Ectodermal cell (in vitro differentiated cells): ENCODE results near the gene YEATS2.

Source experiments
- H3K27ac ChIP-seq: 2 replicates; pipeline ENCODE4 v1.7.0; 2013; ENCODE audit warnings: mild to moderate bottlenecking, low read depth, low read length; ENCODE audit not compliant: insufficient read depth, poor library complexity, severe bottlenecking
- H3K27me3 ChIP-seq: 2 replicates; pipeline ENCODE4 v1.7.0; 2013; ENCODE audit warnings: mild to moderate bottlenecking, low read length; ENCODE audit not compliant: insufficient read depth, control insufficient read depth, poor library complexity, severe bottlenecking
- H3K36me3 ChIP-seq: one replicate; pipeline ENCODE4 v1.7.0; 2013; ENCODE audit warnings: low read length; ENCODE audit not compliant: control insufficient read depth, insufficient read depth
- H3K4me1 ChIP-seq: one replicate; pipeline ENCODE4 v1.7.0; 2013; ENCODE audit warnings: low read length; ENCODE audit not compliant: control insufficient read depth, insufficient read depth
- H3K4me3 ChIP-seq: 2 replicates; pipeline ENCODE4 v1.7.0; 2013; ENCODE audit warnings: low read depth, low read length, control low read depth; ENCODE audit not compliant: insufficient read depth
- H3K9me3 ChIP-seq: 2 replicates; pipeline ENCODE4 v1.7.0; 2013; ENCODE audit warnings: mild to moderate bottlenecking, low read length, moderate library complexity; ENCODE audit not compliant: control insufficient read depth
- WGBS, 2 experiments: methylation state at CpG; one replicate each; pipeline ENCODE4 v1.1.7; 2013; ENCODE audit warnings: missing lambda C conversion rate in 2 of 2; 5-methylcytosine and 5-hydroxymethylcytosine counted together

Gene YEATS2

GRCh38 chr3:183828538-183828870, 130.9 kb downstream of the YEATS2 start:
- Histone ChIP-seq H3K4me1 (peaks cover 5% of the 10 kb centered on the region), H3K36me3 (peaks cover 11% of the 10 kb centered on the region), H3K27me3 (peaks cover 13% of the 10 kb centered on the region), H3K4me3 (no peak overlapping the region), H3K9me3 (no peaks in the 10 kb centered on the region), H3K27ac (no peak overlapping the region)
- 92 to 95% methylated on average over 7 of the region's 7 CpGs for WGBS, 2 experiments

DNA sequence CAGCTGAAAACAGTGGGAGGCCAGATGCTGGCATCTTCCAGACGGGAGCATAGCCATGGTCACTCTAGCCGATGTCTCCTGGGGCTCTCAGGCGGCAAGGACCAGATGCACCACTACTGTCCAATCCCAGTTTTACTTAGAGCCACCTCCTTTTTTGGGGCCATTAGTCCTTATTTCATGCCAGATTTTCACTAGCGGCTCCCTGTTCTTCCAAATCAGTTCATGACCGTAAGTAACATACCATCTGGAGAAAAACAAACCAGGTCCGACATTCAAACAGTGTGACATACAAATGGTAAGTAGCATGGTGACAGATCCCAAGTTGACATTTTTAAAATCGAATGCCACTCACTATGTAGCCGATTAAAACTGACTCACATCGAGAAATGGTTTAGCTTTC, 131.9 kb downstream of the YEATS2 start:
- Histone ChIP-seq H3K27ac (no peak overlapping the region), H3K4me3 (no peak overlapping the region), H3K9me3 (no peaks in the 10 kb centered on the region), H3K4me1 (no peaks in the 10 kb centered on the region), H3K36me3 (peaks cover 18% of the 10 kb centered on the region), H3K27me3 (peaks cover 3% of the 10 kb centered on the region)
- WGBS, 2 experiments = 96 to 97% methylated on average over 8 to 9 of the region's 9 CpGs

DNA sequence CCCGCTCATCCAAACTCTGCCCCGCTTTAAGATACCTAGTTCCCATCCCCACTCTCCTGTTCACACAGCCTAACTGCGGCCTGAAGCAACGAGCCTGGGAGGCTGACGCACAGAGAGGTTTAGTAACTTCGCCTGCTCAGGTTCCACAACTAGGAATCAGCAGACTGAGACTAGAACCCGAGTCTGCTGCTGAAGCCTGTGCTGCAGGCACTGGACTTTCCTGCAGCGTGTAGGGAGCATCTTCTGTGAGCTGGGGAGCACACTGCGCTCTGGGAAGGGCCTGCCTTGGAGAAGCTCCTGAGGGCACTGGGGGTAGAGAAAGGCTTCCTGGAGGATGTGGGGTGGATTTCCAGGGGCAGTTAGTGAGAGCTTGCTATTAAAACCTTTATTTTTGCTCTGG, 132.6 kb downstream of the YEATS2 start:
- Histone ChIP-seq H3K9me3 (no peaks in the 10 kb centered on the region), H3K4me1 (no peaks in the 10 kb centered on the region), H3K27me3 (no peaks in the 10 kb centered on the region), H3K36me3 (peaks cover 19% of the 10 kb centered on the region), H3K27ac (no peak overlapping the region), H3K4me3 (no peak overlapping the region)
- WGBS, 2 experiments = 96% methylated on average over 9 of the region's 9 CpGs

DNA sequence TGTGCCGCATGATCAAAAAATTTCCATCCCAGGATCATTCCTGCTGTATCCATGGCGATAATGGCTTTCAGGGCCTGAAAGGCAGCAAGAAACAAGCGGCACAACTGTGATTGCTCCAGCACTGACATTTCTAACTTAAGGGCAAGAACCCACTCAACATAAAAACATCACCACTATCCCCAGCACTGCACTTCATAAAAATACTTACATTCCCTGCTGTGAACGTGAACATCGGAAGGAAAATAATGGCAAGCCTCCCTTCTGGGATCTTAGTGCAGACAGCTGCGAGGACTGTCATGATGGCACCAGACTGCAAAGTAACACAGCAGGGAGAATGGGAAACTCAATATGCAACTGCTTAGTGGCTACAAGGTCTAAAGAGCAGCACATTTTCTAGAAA, 135.9 kb downstream of the YEATS2 start:
- Histone ChIP-seq H3K4me3 (no peak overlapping the region), H3K27me3 (no peaks in the 10 kb centered on the region)

DNA sequence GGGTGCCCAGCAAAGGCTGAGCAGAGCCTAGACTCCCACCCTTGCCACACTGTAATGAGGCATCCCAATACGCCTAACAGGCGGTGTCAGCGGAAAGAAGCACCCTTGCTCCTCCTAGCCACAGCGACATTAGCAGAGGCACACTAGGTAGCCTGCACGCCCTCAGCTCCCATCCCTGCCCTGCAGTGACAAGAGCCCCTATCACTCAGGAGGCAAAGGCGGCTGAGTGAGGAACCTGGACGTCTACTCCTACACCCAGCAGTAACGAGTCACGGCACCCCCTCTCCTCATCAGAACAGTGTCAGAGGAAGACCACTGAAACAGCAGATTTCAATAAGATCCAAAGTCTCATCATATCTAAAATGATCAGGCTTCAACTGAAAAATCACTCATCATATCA, 139.8 kb downstream of the YEATS2 start:
- H3K27me3 ChIP-seq = no peaks in the 10 kb centered on the region
- WGBS, 2 experiments = 94 to 96% methylated on average over 9 of the region's 9 CpGs
- no peak overlapping the region for H3K27ac ChIP-seq
- H3K9me3 ChIP-seq = no peaks in the 10 kb centered on the region
- peaks cover 35% of the 10 kb centered on the region for H3K36me3 ChIP-seq
- no peak overlapping the region for H3K4me3 ChIP-seq
- no peaks in the 10 kb centered on the region for H3K4me1 ChIP-seq

More for the DNA sequence above, 135.9 kb downstream of the YEATS2 start:
- no peaks in the 10 kb centered on the region for H3K4me1 ChIP-seq
- 94 to 96% methylated on average over 6 of the region's 6 CpGs for WGBS, 2 experiments
- H3K27ac ChIP-seq = peak overlapping the region; percentile 44
- no peaks in the 10 kb centered on the region for H3K9me3 ChIP-seq
- H3K36me3 ChIP-seq = peaks cover 19% of the 10 kb centered on the region

DNA sequence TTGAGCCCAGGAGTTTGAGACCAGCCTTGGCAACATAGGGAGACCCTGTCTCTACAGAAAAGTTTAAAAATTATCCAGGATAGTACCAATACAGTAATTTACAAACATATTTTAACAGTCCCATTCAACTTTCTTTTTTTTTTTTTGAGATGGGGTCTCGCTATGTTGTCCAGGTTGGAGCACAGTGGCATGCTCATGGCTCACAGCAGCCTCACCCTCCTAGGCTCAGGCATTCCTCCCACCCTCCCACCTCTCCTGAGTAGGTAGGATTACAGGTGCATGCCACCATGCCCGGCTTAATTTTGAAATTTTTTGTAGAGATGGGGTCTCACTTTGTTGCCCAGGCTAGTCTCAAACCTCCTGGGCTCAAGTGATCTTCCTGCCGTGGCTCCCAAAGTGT, 140.3 kb downstream of the YEATS2 start:
- WGBS, 2 experiments = 78 to 82% methylated on average over 3 of the region's 3 CpGs
- H3K27ac ChIP-seq = no peak overlapping the region
- H3K4me1 ChIP-seq = no peaks in the 10 kb centered on the region
- no peaks in the 10 kb centered on the region for H3K9me3 ChIP-seq
- no peak overlapping the region for H3K4me3 ChIP-seq
- peaks cover 30% of the 10 kb centered on the region for H3K36me3 ChIP-seq
- no peaks in the 10 kb centered on the region for H3K27me3 ChIP-seq

- Histone ChIP-seq H3K4me3 (no peak overlapping the region), H3K27me3 (no peaks in the 10 kb centered on the region), H3K4me1 (no peaks in the 10 kb centered on the region), H3K9me3 (no peaks in the 10 kb centered on the region), H3K27ac (no peak overlapping the region), H3K36me3 (peaks cover 19% of the 10 kb centered on the region)
- WGBS, 2 experiments = 94 to 95% methylated on average over 3 to 4 of the region's 4 CpGs
These were observed 142.2 kb downstream of the YEATS2 start for GRCh38 chr3:183839751-183840150.

DNA sequence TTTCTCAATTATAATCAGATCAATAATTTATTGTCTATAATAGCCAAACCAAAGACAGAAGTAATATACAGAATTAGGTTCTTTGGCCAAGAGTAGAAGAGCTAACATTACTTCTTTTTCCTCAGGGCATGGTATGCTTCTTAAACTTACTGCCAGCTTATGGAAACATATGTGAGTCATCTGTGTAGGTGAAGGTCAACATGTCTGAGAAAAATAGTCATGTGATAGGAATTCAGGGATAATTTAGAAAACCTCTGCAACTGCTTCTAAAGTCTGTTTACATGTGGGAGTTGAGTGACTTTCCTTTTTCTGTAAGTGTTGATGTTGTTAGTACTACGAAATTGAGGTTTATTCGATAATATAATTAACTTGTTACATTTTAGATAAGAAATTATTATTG, 147.0 kb downstream of the YEATS2 start:
- Histone ChIP-seq H3K9me3 (no peaks in the 10 kb centered on the region), H3K4me1 (no peaks in the 10 kb centered on the region), H3K27ac (no peak overlapping the region), H3K27me3 (no peaks in the 10 kb centered on the region), H3K4me3 (no peak overlapping the region), H3K36me3 (peaks cover 12% of the 10 kb centered on the region)
- no CpG with 5 or more reads among the region's 2 CpGs for WGBS, 2 experiments

- H3K4me1 ChIP-seq = no peaks in the 10 kb centered on the region
- 87 to 96% methylated on average over 3 to 4 of the region's 4 CpGs for WGBS, 2 experiments
- H3K9me3 ChIP-seq = no peaks in the 10 kb centered on the region
- no peak overlapping the region for H3K27ac ChIP-seq
- H3K4me3 ChIP-seq = no peak overlapping the region
- no peaks in the 10 kb centered on the region for H3K27me3 ChIP-seq
- peaks cover 7% of the 10 kb centered on the region for H3K36me3 ChIP-seq
These were observed 147.5 kb downstream of the YEATS2 start for GRCh38 chr3:183845090-183845489.

- Histone ChIP-seq H3K4me1 (no peaks in the 10 kb centered on the region), H3K27ac (no peak overlapping the region), H3K9me3 (no peaks in the 10 kb centered on the region), H3K27me3 (no peaks in the 10 kb centered on the region), H3K36me3 (peaks cover 4% of the 10 kb centered on the region), H3K4me3 (no peak overlapping the region)
- 94 to 95% methylated on average over 13 of the region's 13 CpGs for WGBS, 2 experiments
These were observed 148.2 kb downstream of the YEATS2 start for GRCh38 chr3:183845608-183846288.
